IPS-15b (cell line): ENCODE data around the gene FLNB.

Experiments used
- H3K27me3 ChIP-seq: one replicate; pipeline ENCODE4 v1.6.1; 2013; ENCODE audit warnings: low read length; ENCODE audit not compliant: control insufficient read depth, insufficient read depth
- H3K36me3 ChIP-seq: one replicate; pipeline ENCODE4 v1.6.1; 2013; ENCODE audit warnings: low read length; ENCODE audit not compliant: control insufficient read depth, insufficient read depth
- H3K4me1 ChIP-seq: one replicate; pipeline ENCODE4 v1.6.1; 2013; ENCODE audit warnings: mild to moderate bottlenecking, low read length; ENCODE audit not compliant: control insufficient read depth, insufficient read depth
- H3K4me3 ChIP-seq: one replicate; pipeline ENCODE4 v1.5.1; 2013; ENCODE audit warnings: low read depth, low read length
- H3K9ac ChIP-seq: one replicate; pipeline ENCODE4 v1.6.1; 2013; ENCODE audit warnings: low read depth, mild to moderate bottlenecking, low read length
- H3K9me3 ChIP-seq: one replicate; pipeline ENCODE4 v1.6.1; 2013; ENCODE audit warnings: mild to moderate bottlenecking, low read length; ENCODE audit not compliant: control insufficient read depth, insufficient read depth

Gene FLNB

DNA sequence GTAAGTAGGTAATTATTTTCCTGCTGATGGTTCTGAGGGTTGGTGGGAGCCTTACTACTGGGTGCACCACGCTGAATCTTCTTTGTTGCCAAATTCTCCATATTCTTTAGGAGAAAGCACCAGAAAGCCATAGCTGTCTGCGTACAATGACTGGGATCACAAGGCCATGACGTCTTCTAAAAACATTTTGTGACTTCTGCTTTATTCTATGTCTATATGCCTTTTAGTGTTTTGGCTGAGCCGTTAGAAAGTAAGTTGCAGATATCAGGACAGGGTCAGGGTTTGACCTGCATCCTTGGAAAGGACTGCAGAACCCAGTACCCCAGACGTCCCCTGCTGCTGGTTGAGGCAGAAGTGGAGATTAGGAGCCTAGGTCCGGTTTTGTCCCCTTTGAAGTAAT lies 107.0 kb downstream of the FLNB start:
- Histone ChIP-seq H3K9ac (no peak overlapping the region), H3K4me3 (no peak overlapping the region), H3K36me3 (peaks cover 71% of the 10 kb centered on the region), H3K9me3 (no peaks in the 10 kb centered on the region), H3K4me1 (no peaks in the 10 kb centered on the region), H3K27me3 (no peaks in the 10 kb centered on the region)

DNA sequence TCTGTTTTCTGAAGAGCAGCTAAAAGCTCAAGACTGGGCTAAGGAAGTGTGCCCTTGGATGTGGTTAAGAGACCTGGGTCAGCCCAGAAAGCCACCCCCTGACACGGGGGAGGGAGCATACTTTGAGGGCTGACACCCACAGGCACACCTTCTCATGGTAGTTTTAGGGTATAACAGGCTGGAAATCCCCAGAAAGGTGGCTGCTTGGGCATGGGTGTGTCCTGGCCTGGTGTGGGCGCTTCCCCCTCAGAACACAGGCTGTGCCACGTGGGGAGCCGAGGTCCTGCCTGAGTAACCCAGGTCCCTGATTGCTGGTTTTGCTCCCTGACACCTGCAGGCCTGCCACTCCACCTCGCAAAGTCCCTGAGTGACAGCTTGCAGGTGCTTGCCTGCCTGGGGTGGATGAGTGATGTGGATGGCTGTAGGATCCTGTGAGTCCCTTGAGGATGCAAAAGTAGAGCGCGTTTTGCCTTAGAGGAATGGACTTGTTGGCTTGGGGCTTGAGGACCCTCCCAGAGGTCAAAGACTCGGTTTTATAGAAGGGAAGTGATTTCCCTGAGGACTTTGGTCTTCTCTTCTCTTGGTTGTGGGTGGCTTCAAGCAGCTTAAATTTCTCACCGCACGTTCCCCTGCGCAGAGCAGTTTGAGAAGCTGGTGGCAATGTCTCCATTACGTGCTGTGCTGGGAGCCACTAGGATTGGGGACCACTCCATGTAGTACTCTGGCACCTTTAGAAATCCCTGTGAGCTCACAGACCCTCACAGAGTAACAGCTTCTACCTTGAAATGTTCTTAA lies 108.1 kb downstream of the FLNB start:
- H3K36me3 ChIP-seq = peaks cover 79% of the 10 kb centered on the region
- no peaks in the 10 kb centered on the region for H3K27me3 ChIP-seq
- H3K9me3 ChIP-seq = no peaks in the 10 kb centered on the region
- H3K4me3 ChIP-seq = no peak overlapping the region
- no peak overlapping the region for H3K9ac ChIP-seq
- no peaks in the 10 kb centered on the region for H3K4me1 ChIP-seq

DNA sequence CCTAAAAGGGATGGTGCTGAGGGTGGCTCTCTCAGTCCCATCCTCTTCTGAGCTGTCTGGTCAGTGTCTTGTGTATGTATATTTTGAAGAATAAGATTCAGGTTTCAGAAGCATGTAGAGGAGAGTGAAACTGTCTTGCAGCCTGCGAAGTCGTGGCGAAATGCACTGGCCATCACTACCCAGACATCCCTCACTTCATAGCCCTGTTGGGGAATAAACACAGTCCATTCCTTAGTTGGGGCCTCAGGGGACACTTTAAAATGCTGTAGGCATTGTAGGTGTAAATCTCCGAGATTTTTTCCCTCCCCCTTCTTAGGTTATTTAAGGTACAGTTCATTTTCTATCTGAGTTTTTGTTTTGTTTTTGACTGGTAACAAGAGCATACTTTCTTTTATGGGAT lies 108.8 kb downstream of the FLNB start:
- Histone ChIP-seq H3K27me3 (no peaks in the 10 kb centered on the region), H3K4me1 (no peaks in the 10 kb centered on the region), H3K4me3 (no peak overlapping the region), H3K9ac (no peak overlapping the region), H3K9me3 (no peaks in the 10 kb centered on the region), H3K36me3 (peaks cover 77% of the 10 kb centered on the region)

DNA sequence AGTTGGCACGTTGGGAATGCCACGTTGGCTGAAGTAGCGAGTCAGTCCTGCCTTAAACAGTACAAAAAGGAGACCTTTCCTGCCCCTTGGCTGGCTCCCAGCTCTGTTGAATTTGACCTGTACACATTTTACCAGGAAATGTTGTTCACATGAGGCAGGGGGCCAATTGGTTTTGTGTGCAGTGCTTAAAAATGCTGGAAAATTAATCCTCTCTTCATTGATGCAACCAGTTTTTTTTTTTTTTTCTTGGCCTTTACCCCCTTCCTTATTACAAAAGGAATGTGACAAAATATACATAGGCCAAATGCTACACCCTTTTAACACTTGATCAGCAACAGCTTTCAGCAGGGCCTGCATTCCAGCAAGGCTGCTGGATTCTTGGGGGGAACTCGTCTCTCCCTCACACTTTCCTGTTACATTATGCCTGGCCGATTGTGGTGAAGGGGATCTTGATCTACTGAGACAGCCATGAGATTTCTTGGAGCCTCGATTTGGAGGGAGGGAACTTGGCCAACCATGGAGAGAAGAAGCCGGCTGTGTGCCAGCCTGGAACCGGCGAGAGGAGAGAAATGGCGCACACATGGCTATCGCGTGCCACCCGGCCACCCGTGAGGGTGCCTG lies 109.4 kb downstream of the FLNB start:
- no peaks in the 10 kb centered on the region for H3K27me3 ChIP-seq
- H3K4me1 ChIP-seq = no peaks in the 10 kb centered on the region
- H3K9ac ChIP-seq = no peak overlapping the region
- H3K9me3 ChIP-seq = no peaks in the 10 kb centered on the region
- H3K36me3 ChIP-seq = peaks cover 73% of the 10 kb centered on the region
- no peak overlapping the region for H3K4me3 ChIP-seq

GRCh38 chr3:58119186-58119585 lies 111.0 kb downstream of the FLNB start:
- no peak overlapping the region for H3K9ac ChIP-seq
- no peaks in the 10 kb centered on the region for H3K9me3 ChIP-seq
- H3K4me1 ChIP-seq = no peaks in the 10 kb centered on the region
- H3K4me3 ChIP-seq = no peak overlapping the region
- peaks cover 76% of the 10 kb centered on the region for H3K36me3 ChIP-seq
- H3K27me3 ChIP-seq = no peaks in the 10 kb centered on the region

DNA sequence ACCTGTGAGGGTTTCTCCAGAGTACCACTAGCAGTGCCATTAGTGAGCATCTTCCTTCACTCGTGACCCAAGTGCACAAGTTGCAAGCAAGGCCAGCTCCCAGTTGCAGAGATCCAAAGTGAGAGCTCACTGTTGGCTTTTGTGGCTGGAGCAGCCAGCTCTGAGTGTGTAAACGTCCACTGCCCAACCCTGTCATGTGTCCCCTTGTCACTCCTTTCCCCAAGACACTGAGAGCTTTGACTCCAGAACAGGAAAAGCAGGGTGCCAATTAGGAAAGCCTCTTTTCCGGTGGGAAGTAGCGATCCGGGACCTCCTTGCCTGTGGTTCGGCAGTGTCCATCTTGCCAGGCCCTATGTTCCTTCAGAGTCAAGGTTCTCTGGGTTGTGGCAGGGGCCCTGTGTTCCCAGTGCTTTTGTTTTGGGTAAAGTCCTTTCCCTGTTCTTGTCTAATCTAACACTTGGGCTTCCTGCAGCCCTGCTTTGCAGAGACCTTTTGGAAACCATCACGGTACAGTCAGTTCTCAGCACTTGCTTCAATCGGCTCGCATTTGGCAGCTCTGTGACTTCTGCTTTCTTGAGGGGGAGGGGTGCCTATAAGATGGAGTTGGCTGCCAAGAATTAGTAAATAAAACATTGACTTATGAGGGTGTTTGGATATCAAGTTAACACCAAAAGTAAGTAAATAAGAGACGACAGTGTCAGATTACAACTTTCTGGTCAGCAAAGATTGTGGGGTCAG lies 112.0 kb downstream of the FLNB start:
- no peaks in the 10 kb centered on the region for H3K9me3 ChIP-seq
- peaks cover 79% of the 10 kb centered on the region for H3K36me3 ChIP-seq
- no peaks in the 10 kb centered on the region for H3K27me3 ChIP-seq
- H3K4me1 ChIP-seq = no peaks in the 10 kb centered on the region
- H3K4me3 ChIP-seq = no peak overlapping the region
- no peak overlapping the region for H3K9ac ChIP-seq

- Histone ChIP-seq H3K4me1 (no peaks in the 10 kb centered on the region), H3K36me3 (peaks cover 80% of the 10 kb centered on the region), H3K4me3 (no peak overlapping the region), H3K27me3 (no peaks in the 10 kb centered on the region), H3K9me3 (no peaks in the 10 kb centered on the region), H3K9ac (no peak overlapping the region)
Measured at GRCh38 chr3:58121183-58121582, 113.0 kb downstream of the FLNB start.

- Histone ChIP-seq H3K27me3 (no peaks in the 10 kb centered on the region), H3K36me3 (peaks cover 83% of the 10 kb centered on the region), H3K4me3 (no peak overlapping the region), H3K4me1 (no peaks in the 10 kb centered on the region), H3K9ac (no peak overlapping the region), H3K9me3 (no peaks in the 10 kb centered on the region)
Measured at GRCh38 chr3:58122936-58123700, 114.9 kb downstream of the FLNB start.

GRCh38 chr3:58124387-58124786 lies 116.2 kb downstream of the FLNB start:
- Histone ChIP-seq H3K9me3 (no peaks in the 10 kb centered on the region), H3K27me3 (no peaks in the 10 kb centered on the region), H3K36me3 (peaks cover 86% of the 10 kb centered on the region), H3K9ac (no peak overlapping the region), H3K4me1 (no peaks in the 10 kb centered on the region), H3K4me3 (no peak overlapping the region)

GRCh38 chr3:58129041-58129770 lies 121.0 kb downstream of the FLNB start:
- Histone ChIP-seq H3K9ac (no peak overlapping the region), H3K27me3 (no peaks in the 10 kb centered on the region), H3K9me3 (no peaks in the 10 kb centered on the region), H3K4me3 (no peak overlapping the region), H3K36me3 (peaks cover 86% of the 10 kb centered on the region), H3K4me1 (no peaks in the 10 kb centered on the region)

- Histone ChIP-seq H3K27me3 (no peaks in the 10 kb centered on the region), H3K4me3 (no peak overlapping the region), H3K9me3 (no peaks in the 10 kb centered on the region), H3K9ac (no peak overlapping the region), H3K4me1 (no peaks in the 10 kb centered on the region), H3K36me3 (peaks cover 86% of the 10 kb centered on the region)
Measured at GRCh38 chr3:58130591-58130990, 122.4 kb downstream of the FLNB start.
